ENCODE results near the gene CDH4.

CDH4 gene

DNA sequence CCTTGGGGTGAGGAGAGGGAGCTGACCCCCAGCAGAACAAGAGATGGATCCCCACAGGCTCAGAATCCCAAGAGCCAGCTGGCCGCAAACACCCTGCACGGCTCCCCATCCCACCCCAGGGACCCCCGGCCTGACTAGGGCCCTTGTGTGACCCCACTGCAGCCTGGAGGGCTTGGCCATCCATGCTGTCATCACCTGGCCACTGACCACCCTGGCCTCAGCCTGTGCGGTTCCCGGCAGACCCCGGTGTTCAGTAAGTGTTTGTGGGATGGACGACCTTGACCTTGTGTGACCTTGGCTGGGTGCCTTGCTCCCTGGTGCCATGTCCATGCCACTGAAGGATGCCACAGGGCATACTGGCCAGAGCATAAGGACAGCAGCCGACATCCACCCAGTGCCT lies 485.3 kb downstream of the CDH4 start:
- Histone ChIP-seq H3K4me3 (ENCODE audit: low read depth in 1 of 2, low read length in 2 of 2) (no peak overlapping the region), H3K27ac (ENCODE audit: low read depth, low read length) (no peak overlapping the region), H3K4me1 (ENCODE audit: control insufficient read depth in 1 of 2, insufficient read depth in 2 of 2, low read length in 2 of 2) (peaks cover 0 to 3% of the 10 kb centered on the region in 2 donors), H3K9me3 (ENCODE audit: control insufficient read depth in 1 of 2, low read length in 2 of 2) (no peaks in the 10 kb centered on the region), H3K36me3 (ENCODE audit: control insufficient read depth in 1 of 2, insufficient read depth in 2 of 2, low read length in 2 of 2) (no peaks in the 10 kb centered on the region), H3K27me3 (ENCODE audit: control insufficient read depth in 1 of 2, insufficient read depth in 2 of 2, low read length in 2 of 2) (no peaks in the 10 kb centered on the region), H3K9ac (ENCODE audit: low read depth in 1 of 2, low read length in 2 of 2) (no peak overlapping the region)

DNA sequence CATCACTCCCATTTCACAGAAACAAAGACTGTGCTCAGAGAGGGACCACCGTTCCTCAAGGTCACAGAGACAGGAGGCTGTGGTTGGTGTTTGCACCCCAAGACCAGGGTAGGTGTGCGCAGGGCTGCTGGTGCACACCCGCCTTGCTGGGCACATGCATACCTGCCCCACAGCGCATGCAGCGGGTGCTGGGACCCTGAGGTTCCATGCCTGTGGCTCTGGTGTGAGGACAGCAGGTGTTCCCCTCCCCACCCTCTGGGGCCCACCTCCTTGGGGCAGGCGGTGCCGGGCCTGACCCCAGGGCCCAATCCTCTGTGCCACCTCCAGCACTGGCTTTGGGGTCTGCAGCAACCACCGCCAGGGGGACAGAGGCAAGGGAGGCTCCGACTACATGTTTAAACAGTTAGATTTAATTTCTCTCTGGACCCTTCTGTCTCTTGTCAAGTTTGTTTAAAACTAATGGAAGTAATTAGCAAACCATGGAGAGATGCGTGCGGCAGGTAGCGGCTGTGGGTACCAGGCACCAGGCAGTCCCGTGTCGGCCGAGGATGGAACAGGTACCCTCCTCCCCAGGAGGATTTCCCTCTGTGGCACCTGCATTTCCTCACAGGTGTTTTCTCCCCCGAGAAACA lies 485.9 kb downstream of the CDH4 start:
- Histone ChIP-seq H3K4me3 (ENCODE audit: low read depth in 1 of 2, low read length in 2 of 2) (no peak overlapping the region), H3K27ac (ENCODE audit: low read depth, low read length) (no peak overlapping the region), H3K4me1 (ENCODE audit: control insufficient read depth in 1 of 2, insufficient read depth in 2 of 2, low read length in 2 of 2) (peaks cover 0 to 3% of the 10 kb centered on the region in 2 donors), H3K36me3 (ENCODE audit: control insufficient read depth in 1 of 2, insufficient read depth in 2 of 2, low read length in 2 of 2) (no peaks in the 10 kb centered on the region), H3K9ac (ENCODE audit: low read depth in 1 of 2, low read length in 2 of 2) (no peak overlapping the region), H3K9me3 (ENCODE audit: control insufficient read depth in 1 of 2, low read length in 2 of 2) (no peaks in the 10 kb centered on the region), H3K27me3 (ENCODE audit: control insufficient read depth in 1 of 2, insufficient read depth in 2 of 2, low read length in 2 of 2) (no peaks in the 10 kb centered on the region)

DNA sequence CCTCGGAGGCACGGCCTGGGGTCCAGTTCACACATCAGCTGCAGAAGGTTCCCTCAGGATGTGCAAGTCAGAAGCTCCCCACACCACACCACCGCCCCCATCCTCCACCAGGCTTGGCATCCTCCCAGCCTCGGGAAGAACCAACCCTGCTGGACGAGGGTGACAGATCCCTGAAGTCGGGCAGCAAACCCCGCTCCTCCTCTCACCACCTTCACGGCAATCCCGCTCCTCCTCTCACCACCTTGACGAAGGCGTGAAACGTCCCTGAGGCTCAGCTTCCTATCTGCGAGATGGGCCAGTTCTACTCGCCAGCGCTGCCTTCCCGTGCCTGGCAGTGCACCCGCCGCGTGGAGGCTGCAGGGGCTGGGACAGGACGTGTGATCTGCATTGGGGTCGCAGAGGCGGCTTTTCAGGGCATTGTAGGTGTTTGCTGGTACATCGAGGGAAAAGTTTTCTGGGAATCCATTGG lies 486.6 kb downstream of the CDH4 start:
- Histone ChIP-seq H3K36me3 (ENCODE audit: control insufficient read depth in 1 of 2, insufficient read depth in 2 of 2, low read length in 2 of 2) (no peaks in the 10 kb centered on the region), H3K9ac (ENCODE audit: low read depth in 1 of 2, low read length in 2 of 2) (no peak overlapping the region), H3K4me1 (ENCODE audit: control insufficient read depth in 1 of 2, insufficient read depth in 2 of 2, low read length in 2 of 2) (peaks cover 0 to 3% of the 10 kb centered on the region in 2 donors), H3K27ac (ENCODE audit: low read depth, low read length) (no peak overlapping the region), H3K4me3 (ENCODE audit: low read depth in 1 of 2, low read length in 2 of 2) (no peak overlapping the region), H3K9me3 (ENCODE audit: control insufficient read depth in 1 of 2, low read length in 2 of 2) (no peaks in the 10 kb centered on the region), H3K27me3 (ENCODE audit: control insufficient read depth in 1 of 2, insufficient read depth in 2 of 2, low read length in 2 of 2) (no peaks in the 10 kb centered on the region)

DNA sequence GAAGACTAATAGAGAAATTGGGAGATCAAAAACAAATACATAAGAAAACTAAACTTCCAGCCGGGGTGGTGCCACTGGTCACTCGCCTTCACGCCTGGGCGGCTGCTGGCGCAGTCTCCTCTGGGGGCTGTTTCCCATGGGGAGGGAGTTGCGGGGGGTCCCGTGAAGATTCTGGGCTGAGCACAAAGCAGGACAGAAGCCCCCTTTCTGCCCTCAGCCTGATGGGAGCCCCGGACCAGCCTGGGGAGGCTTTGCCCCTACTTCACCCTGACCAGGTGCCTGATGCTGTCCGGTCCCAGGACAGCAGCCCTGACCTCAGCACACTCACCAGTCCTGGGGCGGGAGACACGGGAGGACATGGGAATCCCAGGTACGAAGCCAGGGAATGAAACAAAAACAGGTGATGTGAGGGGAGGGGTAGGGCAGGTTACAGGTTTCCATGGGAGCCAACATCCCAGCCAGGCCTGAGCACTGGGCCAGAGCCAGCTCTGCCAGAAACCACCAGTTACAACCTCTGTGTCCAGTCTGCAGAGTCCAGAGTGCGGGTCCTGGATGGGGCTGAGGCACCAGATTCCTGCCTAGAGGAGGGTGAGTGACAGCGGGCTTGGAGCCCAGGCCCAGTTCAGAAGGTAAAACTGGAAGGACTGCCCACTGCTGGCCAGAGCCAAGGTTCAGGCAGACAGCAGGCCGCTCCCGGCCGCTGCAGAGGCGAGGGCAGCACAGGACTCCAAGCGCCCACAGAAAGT lies 487.2 kb downstream of the CDH4 start:
- Histone ChIP-seq H3K4me3 (ENCODE audit: low read depth in 1 of 2, low read length in 2 of 2) (no peak overlapping the region), H3K9ac (ENCODE audit: low read depth in 1 of 2, low read length in 2 of 2) (no peak overlapping the region), H3K4me1 (ENCODE audit: control insufficient read depth in 1 of 2, insufficient read depth in 2 of 2, low read length in 2 of 2) (peaks cover 0 to 3% of the 10 kb centered on the region in 2 donors), H3K9me3 (ENCODE audit: control insufficient read depth in 1 of 2, low read length in 2 of 2) (no peaks in the 10 kb centered on the region), H3K27ac (ENCODE audit: low read depth, low read length) (no peak overlapping the region), H3K27me3 (ENCODE audit: control insufficient read depth in 1 of 2, insufficient read depth in 2 of 2, low read length in 2 of 2) (no peaks in the 10 kb centered on the region), H3K36me3 (ENCODE audit: control insufficient read depth in 1 of 2, insufficient read depth in 2 of 2, low read length in 2 of 2) (no peaks in the 10 kb centered on the region)

DNA sequence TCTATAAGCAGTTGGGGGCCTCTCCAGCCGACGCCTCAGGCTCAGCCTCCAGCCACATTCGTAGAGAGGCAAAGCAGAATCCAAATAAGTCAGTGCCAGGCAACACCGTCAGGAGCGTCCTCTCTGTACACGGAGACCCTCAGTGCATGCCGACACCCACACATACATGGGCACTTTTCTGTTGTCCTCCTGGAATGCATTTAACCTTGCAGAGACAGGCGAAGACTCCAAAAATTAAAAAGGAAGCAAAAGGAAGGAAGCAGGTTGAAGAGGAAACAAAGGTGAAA lies 487.7 kb downstream of the CDH4 start:
- Histone ChIP-seq H3K4me1 (ENCODE audit: control insufficient read depth in 1 of 2, insufficient read depth in 2 of 2, low read length in 2 of 2) (peaks cover 0 to 3% of the 10 kb centered on the region in 2 donors), H3K4me3 (ENCODE audit: low read depth in 1 of 2, low read length in 2 of 2) (no peak overlapping the region), H3K9me3 (ENCODE audit: control insufficient read depth in 1 of 2, low read length in 2 of 2) (no peaks in the 10 kb centered on the region), H3K36me3 (ENCODE audit: control insufficient read depth in 1 of 2, insufficient read depth in 2 of 2, low read length in 2 of 2) (no peaks in the 10 kb centered on the region), H3K9ac (ENCODE audit: low read depth in 1 of 2, low read length in 2 of 2) (no peak overlapping the region), H3K27ac (ENCODE audit: low read depth, low read length) (no peak overlapping the region), H3K27me3 (ENCODE audit: control insufficient read depth in 1 of 2, insufficient read depth in 2 of 2, low read length in 2 of 2) (no peaks in the 10 kb centered on the region)

DNA sequence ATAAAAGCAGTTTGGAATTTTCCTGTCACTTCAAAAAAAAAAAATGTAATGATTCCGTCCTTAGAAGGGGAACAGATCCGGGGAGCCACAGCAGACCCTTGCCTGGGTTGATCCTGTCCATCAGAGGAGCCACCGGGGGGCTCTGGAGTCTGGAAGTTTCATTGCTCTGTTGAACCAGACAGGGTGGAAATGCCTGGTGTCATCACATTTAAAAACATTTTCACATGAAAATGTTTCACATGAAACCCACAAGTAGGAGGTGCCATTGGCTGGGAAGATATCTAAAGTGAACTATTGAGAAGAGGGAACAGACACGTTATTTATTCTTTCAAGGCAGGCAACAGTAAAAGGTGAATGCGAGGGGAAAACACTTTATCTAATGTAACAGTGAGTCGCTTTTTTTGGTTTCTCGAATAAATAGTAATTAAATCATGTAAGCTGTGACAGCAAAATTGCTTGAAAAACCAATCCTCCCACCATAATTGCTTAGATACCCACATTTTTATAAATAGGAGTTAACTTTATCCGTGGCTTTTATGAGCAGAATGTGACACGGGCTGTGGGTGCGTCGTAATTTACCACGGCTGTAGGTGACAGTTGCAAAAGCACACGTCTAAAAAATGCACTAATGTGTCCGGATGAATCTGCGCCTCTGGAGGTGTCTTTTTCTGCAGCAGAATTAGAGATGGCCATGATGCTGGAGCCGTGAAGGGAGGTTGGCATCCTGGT lies 490.2 kb downstream of the CDH4 start:
- Histone ChIP-seq H3K9ac (ENCODE audit: low read depth in 1 of 2, low read length in 2 of 2) (no peak overlapping the region), H3K27me3 (ENCODE audit: control insufficient read depth in 1 of 2, insufficient read depth in 2 of 2, low read length in 2 of 2) (no peaks in the 10 kb centered on the region), H3K9me3 (ENCODE audit: control insufficient read depth in 1 of 2, low read length in 2 of 2) (no peaks in the 10 kb centered on the region), H3K4me3 (ENCODE audit: low read depth in 1 of 2, low read length in 2 of 2) (no peak overlapping the region), H3K4me1 (ENCODE audit: control insufficient read depth in 1 of 2, insufficient read depth in 2 of 2, low read length in 2 of 2) (peaks cover 0 to 3% of the 10 kb centered on the region in 2 donors), H3K36me3 (ENCODE audit: control insufficient read depth in 1 of 2, insufficient read depth in 2 of 2, low read length in 2 of 2) (no peaks in the 10 kb centered on the region), H3K27ac (ENCODE audit: low read depth, low read length) (no peak overlapping the region)

DNA sequence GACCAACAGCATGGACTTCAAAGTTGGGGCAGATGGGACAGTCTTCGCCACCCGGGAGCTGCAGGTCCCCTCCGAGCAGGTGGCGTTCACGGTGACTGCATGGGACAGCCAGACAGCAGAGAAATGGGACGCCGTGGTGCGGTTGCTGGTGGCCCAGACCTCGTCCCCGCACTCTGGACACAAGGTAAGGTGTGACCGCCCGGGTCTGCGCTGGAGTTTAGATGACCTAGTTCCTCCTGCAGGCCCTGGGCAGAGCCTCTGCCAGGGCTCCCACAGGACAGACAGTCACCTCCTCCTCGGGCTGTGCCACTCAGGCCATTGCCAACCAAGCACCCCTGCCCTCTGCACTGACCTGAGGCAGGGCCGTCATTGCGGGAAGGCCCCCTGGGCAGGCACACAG lies 491.5 kb downstream of the CDH4 start:
- no peak overlapping the region for H3K4me3 ChIP-seq (ENCODE audit: low read depth in 1 of 2, low read length in 2 of 2)
- H3K9ac ChIP-seq (ENCODE audit: low read depth in 1 of 2, low read length in 2 of 2) = no peak overlapping the region
- peaks cover 0 to 3% of the 10 kb centered on the region in 2 donors for H3K4me1 ChIP-seq (ENCODE audit: control insufficient read depth in 1 of 2, insufficient read depth in 2 of 2, low read length in 2 of 2)
- H3K9me3 ChIP-seq (ENCODE audit: control insufficient read depth in 1 of 2, low read length in 2 of 2) = no peaks in the 10 kb centered on the region
- H3K27ac ChIP-seq (ENCODE audit: low read depth, low read length) = no peak overlapping the region
- H3K36me3 ChIP-seq (ENCODE audit: control insufficient read depth in 1 of 2, insufficient read depth in 2 of 2, low read length in 2 of 2) = no peaks in the 10 kb centered on the region
- no peaks in the 10 kb centered on the region for H3K27me3 ChIP-seq (ENCODE audit: control insufficient read depth in 1 of 2, insufficient read depth in 2 of 2, low read length in 2 of 2)

DNA sequence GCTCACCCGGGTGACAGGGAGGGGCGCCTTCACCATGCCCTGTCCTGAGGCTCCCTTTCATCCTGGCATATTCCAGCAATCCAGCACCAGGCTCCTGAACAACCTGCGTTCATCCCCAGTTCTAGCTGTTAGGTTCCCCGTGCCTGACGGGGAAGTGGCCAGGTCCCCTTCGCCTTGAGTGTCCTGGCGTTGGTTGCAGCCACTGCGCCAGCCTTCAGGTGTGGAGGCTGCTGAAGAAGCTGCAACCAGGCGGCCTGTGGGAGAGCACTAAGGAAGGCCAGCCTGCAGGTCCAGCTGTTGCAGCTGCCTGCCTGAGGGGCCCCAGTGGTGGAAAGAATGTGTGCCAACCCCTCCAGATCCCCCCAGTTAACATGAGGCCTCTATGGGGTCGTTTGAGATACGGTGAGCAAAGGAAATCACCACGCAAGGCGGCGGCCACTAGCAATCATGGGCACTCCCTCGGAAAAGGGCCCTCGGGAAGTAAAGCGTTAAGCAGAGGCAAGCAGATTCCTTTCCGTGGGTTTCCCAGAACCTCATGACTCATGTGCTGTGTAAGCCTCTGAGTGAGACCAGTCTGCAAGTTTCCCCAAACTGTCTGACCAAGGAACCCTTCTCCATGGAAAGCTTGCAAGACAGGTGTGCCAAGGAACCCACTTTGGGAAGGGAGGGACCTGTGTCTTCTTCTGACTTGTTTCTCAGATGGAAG lies 492.8 kb downstream of the CDH4 start:
- Histone ChIP-seq H3K36me3 (ENCODE audit: control insufficient read depth in 1 of 2, insufficient read depth in 2 of 2, low read length in 2 of 2) (no peaks in the 10 kb centered on the region), H3K4me1 (ENCODE audit: control insufficient read depth in 1 of 2, insufficient read depth in 2 of 2, low read length in 2 of 2) (peaks cover 0 to 3% of the 10 kb centered on the region in 2 donors), H3K4me3 (ENCODE audit: low read depth in 1 of 2, low read length in 2 of 2) (no peak overlapping the region)

DNA sequence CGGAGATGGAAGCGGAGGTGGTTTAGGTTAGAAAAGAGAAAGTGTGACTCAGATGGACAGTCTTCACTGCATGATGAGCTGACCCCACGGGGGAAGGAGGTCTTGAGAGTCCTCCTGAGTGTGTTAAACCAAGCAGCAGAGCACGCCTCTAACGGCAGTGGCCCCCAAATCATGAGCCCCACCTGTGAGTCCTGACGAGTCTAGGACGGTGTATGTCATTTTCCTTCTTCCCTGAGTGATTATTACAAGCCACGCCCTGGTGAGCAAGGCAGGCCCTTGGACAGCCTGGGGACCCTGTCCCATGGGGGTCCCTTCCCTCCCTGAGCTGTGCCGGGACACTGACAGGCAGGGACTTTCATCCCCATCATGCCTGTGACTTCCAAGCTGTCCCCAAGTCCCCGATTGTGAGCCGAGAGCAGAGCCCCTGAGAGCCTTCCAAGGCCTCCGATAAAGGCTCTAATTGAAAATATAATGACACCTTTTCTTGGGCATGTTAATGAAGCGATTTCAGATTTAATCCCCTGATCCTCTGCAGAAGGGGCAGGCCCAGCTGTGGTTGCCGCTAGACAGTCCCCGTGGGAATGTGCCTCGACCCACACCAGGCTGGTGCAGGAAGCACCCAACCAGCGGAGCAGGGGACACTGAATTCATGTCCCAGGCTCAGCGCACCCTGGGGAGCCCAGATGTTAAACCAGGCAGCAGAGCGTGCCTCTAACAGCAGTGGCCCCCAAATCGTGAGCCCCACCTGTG lies 493.5 kb downstream of the CDH4 start:
- Histone ChIP-seq H3K27me3 (ENCODE audit: control insufficient read depth in 1 of 2, insufficient read depth in 2 of 2, low read length in 2 of 2) (no peaks in the 10 kb centered on the region), H3K27ac (ENCODE audit: low read depth, low read length) (no peak overlapping the region), H3K9ac (ENCODE audit: low read depth in 1 of 2, low read length in 2 of 2) (no peak overlapping the region), H3K36me3 (ENCODE audit: control insufficient read depth in 1 of 2, insufficient read depth in 2 of 2, low read length in 2 of 2) (no peaks in the 10 kb centered on the region), H3K4me3 (ENCODE audit: low read depth in 1 of 2, low read length in 2 of 2) (no peak overlapping the region), H3K4me1 (ENCODE audit: control insufficient read depth in 1 of 2, insufficient read depth in 2 of 2, low read length in 2 of 2) (peaks cover 0 to 1% of the 10 kb centered on the region in 2 donors), H3K9me3 (ENCODE audit: control insufficient read depth in 1 of 2, low read length in 2 of 2) (peaks cover 0 to 4% of the 10 kb centered on the region in 2 donors)

More for the DNA sequence above, 492.8 kb downstream of the CDH4 start:
- no peaks in the 10 kb centered on the region for H3K9me3 ChIP-seq (ENCODE audit: control insufficient read depth in 1 of 2, low read length in 2 of 2)
- H3K27me3 ChIP-seq (ENCODE audit: control insufficient read depth in 1 of 2, insufficient read depth in 2 of 2, low read length in 2 of 2) = no peaks in the 10 kb centered on the region
- H3K9ac ChIP-seq (ENCODE audit: low read depth in 1 of 2, low read length in 2 of 2) = no peak overlapping the region
- H3K27ac ChIP-seq (ENCODE audit: low read depth, low read length) = no peak overlapping the region
